ENCODE data around the gene ABCD1.

The ABCD1 gene

DNA sequence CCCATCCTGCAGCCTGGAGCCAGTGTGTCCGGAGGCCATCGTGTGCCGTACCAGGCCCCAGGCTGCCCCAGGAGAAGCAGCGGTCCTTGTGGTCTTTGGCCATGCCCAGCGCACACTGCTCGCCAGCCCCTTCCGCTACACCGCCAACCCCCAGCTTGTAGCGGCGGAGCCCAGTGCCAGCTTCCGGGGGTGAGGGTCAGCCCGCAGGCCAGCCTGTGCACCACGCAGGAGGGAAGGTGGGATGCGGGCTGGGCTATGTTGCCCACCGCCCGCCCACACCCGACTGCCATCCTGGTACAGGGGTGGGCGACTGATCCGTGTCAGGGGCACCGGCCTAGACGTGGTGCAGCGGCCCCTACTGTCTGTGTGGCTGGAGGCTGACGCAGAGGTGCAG is 48.6 kb downstream of the ABCD1 start:
- DNase-seq (ENCODE audit: low read depth in 2 of 2, low spot score in 1 of 2): no peak

DNA sequence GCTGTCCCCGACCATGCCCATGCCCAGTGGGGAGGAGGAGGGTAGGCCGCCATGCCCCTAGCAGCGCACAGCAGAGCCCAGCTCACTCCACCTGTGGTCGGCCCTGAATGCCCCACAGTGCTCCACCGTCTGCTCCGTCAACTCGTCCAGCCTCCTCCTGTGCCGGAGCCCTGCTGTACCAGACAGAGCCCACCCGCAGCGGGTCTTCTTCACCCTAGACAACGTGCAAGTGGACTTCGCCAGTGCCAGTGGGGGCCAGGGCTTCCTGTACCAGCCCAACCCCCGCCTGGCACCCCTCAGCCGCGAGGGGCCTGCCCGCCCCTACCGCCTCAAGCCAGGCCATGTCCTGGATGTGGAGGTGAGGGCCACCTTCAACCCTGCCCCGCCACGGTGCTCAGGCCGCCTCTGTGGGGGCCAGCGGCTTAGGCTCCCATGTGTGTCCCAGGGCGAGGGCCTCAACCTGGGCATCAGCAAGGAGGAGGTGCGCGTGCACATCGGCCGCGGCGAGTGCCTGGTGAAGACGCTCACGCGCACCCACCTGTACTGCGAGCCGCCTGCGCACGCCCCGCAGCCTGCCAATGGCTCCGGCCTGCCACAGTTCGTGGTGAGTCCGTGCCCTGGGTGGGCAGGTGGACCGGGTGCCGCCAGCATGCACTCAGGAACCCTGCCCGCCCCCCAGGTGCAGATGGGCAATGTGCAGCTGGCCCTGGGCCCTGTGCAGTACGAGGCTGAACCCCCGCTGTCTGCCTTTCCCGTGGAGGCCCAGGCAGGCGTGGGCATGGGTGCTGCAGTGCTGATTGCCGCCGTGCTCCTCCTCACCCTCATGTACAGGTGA is 49.3 kb downstream of the ABCD1 start:
- no peak for DNase-seq (ENCODE audit: low read depth in 2 of 2, low spot score in 1 of 2)

- DNase-seq (ENCODE audit: low read depth in 2 of 2, low spot score in 1 of 2): no peak
These were observed 50.1 kb downstream of the ABCD1 start for GRCh38 chrX:153774576-153775292.

DNA sequence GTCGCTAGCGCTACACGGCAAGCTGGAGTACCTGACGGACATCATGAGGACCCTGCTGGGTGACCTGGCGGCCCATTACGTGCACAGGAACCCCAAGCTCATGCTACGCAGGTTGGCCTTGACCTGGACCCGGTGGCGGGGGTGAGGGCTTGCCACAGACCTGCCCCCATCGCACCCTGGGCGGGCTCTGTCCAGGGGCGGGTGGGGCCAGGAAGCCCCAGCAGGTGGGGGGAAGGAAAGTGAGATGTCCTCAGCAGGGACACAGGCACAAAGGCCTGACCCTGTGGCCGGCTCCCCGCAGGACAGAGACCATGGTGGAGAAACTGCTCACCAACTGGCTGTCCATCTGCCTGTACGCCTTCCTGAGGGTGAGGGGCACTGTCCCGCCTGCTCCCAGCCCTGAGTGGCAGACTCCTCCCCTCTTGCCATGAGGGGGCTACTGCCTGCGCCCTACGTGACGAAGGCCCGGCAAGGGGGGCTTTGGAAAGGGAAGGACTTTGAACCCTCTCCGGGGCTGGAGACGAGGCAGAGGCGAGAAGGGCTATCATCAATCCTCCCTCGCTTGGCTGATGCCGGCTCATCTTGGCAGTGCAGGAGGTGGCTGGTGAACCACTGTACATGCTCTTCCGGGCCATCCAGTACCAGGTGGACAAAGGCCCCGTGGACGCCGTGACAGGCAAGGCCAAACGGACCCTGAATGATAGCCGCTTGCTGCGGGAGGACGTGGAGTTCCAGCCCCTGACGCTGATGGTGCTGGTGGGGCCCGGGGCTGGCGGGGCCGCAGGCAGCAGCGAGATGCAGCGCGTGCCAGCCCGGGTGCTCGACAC is 50.9 kb downstream of the ABCD1 start:
- no peak for DNase-seq (ENCODE audit: low read depth in 2 of 2, low spot score in 1 of 2)

DNA sequence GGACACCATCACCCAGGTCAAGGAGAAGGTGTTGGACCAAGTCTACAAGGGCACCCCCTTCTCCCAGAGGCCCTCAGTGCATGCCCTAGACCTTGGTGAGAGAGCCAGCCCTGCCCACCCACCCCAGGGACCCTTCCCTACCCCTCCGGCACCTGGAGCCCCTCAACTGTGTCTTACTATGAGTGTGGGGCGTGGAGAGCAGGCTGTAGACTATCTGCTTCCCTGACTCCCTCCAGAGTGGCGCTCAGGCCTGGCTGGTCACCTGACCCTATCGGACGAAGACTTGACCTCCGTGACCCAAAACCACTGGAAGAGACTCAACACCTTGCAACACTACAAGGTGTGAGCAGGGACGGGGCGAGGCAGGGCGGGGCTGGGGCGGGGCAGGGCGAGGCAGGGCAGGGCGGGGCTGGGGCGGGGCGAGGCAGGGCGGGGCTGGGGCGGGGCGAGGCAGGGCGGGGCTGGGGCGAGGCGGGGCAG is 51.5 kb downstream of the ABCD1 start:
- no peak for DNase-seq (ENCODE audit: low read depth in 2 of 2, low spot score in 1 of 2)

DNA sequence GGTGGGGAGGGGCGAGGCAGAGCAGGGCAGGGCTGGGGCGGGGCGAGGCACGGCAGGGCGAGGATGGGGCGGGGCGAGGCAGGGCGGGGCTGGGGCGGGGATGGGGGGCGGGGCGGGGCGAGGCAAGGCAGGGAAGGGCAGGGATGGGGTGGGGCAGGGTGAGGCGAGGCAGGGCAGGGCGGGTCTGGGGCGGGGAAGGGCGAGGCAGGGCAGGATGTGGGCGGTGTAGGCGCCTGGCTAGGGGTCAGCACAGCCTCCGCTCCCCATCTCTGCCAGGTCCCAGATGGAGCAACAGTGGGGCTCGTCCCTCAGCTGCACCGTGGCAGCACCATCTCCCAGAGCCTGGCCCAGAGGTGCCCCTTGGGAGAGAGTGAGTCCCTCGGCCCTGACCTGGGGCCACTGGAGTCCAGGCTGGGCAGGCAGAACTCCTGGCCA is 52.0 kb downstream of the ABCD1 start:
- DNase-seq (ENCODE audit: low read depth in 2 of 2, low spot score in 1 of 2): no peak

- DNase-seq (ENCODE audit: low read depth in 2 of 2, low spot score in 1 of 2): no peak
These were observed 52.8 kb downstream of the ABCD1 start for GRCh38 chrX:153777261-153778090.

- no peak for DNase-seq (ENCODE audit: low read depth in 2 of 2, low spot score in 1 of 2)
These were observed 53.5 kb downstream of the ABCD1 start for GRCh38 chrX:153778181-153778580.

DNA sequence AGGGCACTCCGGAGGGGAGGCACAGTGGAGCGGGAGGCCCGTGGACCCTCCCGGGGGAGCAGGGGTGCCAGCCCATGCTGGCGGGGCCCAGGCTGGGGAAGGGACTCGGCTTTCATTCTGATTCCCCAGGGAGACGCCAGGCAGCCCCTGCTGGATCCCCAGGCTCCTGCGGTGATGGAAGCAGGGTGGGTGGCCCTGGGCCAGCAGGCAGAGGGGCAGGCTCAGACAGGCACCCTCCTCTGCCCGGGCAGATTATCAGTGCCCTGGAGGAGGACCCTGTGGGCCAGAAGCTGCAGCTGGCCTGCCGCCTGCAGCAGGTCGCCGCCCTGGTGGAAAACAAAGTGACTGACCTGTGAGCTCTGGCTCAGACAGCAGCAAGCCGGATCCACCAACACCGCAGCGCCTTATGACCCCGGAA is 54.0 kb downstream of the ABCD1 start:
- no peak for DNase-seq (ENCODE audit: low read depth in 2 of 2, low spot score in 1 of 2)

- DNase-seq (ENCODE audit: low read depth in 2 of 2, low spot score in 1 of 2): no peak
These were observed 55.4 kb downstream of the ABCD1 start for GRCh38 chrX:153779891-153780677.

DNA sequence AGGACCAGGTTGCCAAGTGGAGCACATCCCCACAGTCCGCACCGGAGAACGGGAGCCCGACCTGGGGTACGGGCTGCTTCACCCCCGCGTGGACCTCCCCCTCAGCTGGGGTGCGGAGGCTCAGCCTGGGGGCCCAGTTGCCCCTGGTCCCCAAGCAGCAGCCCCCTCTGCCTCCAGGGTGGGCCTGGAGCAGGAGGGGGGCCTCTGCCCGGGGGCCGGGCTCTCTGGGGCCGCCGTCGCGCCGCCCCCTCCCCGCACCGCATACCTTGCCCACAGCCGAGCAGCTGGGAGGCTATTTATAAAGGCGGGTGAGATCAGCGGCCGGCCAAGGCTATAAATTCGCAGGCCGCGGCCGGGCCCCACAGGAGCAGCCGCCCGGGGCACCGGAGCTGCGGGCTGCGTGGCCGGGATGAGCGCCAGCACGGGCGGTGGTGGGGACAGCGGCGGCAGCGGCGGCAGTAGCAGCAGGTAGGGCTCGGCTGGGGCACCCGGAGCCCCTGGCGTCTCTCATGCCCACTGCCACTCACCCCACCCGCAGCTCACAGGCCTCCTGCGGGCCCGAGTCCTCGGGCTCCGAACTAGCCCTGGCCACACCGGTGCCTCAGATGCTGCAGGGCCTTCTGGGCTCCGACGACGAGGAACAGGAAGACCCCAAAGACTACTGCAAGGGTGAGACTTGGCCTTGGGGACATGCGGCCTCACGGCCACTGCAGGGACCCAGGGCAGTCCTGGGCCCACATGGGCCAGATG is 56.2 kb downstream of the ABCD1 start, which contains the start of gene SRPK3:
Gene SRPK3, plus strand, starts transcription at position 364 of the 750 bp plus-strand sequence. Its CDS starts 46 bp downstream, at position 410.
- DNase-seq (ENCODE audit: low read depth in 2 of 2, low spot score in 1 of 2): no peak

DNA sequence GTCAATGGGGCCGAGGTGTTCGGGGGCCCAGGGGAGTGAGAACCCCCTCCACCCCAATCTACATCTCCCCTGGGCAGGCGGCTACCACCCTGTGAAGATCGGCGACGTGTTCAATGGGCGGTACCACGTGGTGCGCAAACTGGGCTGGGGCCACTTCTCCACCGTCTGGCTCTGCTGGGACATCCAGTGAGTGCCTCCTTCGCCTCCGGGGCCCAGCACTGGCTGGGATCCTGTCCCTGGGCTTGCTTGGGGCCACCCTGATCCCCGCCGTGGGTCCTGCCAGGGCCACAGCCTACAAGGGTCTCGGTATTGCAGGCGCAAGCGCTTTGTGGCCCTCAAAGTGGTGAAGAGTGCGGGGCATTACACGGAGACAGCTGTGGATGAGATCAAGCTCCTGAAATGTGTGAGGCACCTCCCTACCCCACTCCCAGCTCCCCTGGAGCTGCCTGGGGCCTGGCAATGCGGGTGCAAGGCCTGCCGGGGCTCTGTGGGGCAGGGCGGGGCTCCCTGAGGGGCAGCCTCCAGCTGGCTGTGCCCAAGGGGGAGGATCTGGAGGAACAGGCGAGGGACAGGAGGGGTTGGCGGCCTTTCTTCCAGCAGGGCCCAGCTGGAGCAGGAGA is 56.9 kb downstream of the ABCD1 start:
- no peak for DNase-seq (ENCODE audit: low read depth in 2 of 2, low spot score in 1 of 2)

GRCh38 chrX:153782313-153782712 is 57.7 kb downstream of the ABCD1 start:
- DNase-seq (ENCODE audit: low read depth in 2 of 2, low spot score in 1 of 2): no peak

- DNase-seq (ENCODE audit: low read depth in 2 of 2, low spot score in 1 of 2): no peak
These were observed 58.2 kb downstream of the ABCD1 start for GRCh38 chrX:153782871-153783270.

DNA sequence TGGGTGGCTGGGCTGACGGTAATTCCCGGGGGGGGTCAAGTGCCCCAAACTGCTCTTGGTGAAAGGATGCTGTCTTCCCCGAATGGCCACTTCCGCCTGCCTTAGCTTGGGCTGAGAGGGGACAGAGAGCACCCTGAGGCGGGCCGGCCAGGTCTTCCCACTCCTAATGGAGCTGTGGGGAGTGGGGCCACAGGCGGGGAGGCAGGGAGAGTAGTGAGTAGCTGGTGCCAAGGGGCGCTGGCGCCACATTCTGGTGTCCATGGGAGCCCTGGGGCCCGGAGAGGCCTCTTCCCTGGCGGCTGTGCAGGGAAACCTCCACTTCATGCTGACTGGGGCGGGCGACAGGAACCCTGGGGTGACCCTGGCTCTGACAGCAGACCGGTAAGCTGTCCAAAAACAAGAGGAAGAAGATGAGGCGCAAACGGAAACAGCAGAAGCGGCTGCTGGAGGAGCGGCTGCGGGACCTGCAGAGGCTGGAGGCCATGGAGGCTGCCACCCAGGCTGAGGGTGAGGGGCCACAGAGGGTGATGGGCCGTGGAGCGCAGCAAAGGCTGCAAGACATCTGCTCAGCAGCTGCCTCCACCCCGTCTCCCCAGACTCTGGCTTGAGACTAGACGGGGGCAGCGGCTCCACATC is 58.8 kb downstream of the ABCD1 start:
- no peak for DNase-seq (ENCODE audit: low read depth in 2 of 2, low spot score in 1 of 2)

- DNase-seq (ENCODE audit: low read depth in 2 of 2, low spot score in 1 of 2): no peak
These were observed 59.8 kb downstream of the ABCD1 start for GRCh38 chrX:153784325-153784967.

DNA sequence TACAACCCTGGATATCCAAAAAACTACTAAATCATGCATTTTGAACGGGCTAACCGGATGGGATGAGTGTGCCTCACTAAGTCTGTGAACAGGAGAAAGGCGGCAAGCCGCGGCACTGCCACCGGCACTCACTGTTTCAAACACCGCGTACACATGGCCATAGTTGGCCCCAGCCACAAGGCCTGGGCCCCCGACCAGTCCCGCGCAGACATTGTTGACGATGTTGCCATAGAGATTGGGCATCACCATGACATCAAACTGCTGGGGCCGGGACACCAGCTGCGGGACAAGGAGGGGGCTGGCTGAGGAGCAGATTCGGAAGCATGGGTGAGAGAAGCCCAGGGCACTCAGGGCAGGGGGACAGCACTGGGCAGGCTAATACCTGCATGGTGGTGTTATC is 62.0 kb downstream of the ABCD1 start:
- DNase-seq (ENCODE audit: low read depth in 2 of 2, low spot score in 1 of 2): no peak

- DNase-seq (ENCODE audit: low read depth in 2 of 2, low spot score in 1 of 2): no peak
These were observed 65.0 kb downstream of the ABCD1 start for GRCh38 chrX:153789654-153790053.
